B cell (primary cell): ENCODE results near the gene GTF3A. TPM values are rescaled to one million over a fixed set of nuclear protein-coding genes. Genes with fewer than 3 reads are reported as not detected.

Experiments used
- ATAC-seq: fragments of 200-7000 bp; cut with Tn5 transposase; one replicate; pipeline ENCODE4 v1.10.0; 2021; ENCODE audit warnings: low read depth, mild to moderate bottlenecking, moderate number of reproducible peaks, moderate library complexity
- CTCF ChIA-PET: fragments of 350-600 bp; sonication (Branson Sonifier 250); formaldehyde crosslinking; loops from one replicate; lab custom pipeline; 2021; ENCODE audit warnings: antibody characterized with exemption, inconsistent platforms; lab: Charles Lee
- POLR2A ChIA-PET: fragments of 350-600 bp; sonication (Branson Sonifier 250); formaldehyde crosslinking; loops from one replicate; lab custom pipeline; 2021; ENCODE audit warnings: antibody characterized with exemption; lab: Charles Lee
- DNase-seq: peaks from one replicate; pipeline ENCODE4 v3.0.0; 2013
- H2AFZ ChIP-seq: 2 replicates; pipeline ENCODE4 v1.6.1; 2012; ENCODE audit warnings: mild to moderate bottlenecking, low read depth, low read length; ENCODE audit not compliant: insufficient read depth, poor library complexity, severe bottlenecking
- H3K27ac ChIP-seq, 2 donors: 1 replicate in 1 of 2; 2 replicates in 1 of 2; pipeline ENCODE4 v1.5.1; 2012 to 2013; ENCODE audit warnings: low read length in 2 of 2, mild to moderate bottlenecking in 2 of 2, moderate library complexity in 1 of 2
- H3K27me3 ChIP-seq, 4 experiments: fragments of 200-600 bp in 1 of 4; sonication (generic) in 1 of 4; replicated peaks in 1 of 4; 1 replicate in 2 of 4; 2 replicates in 2 of 4; pipeline versions ENCODE4 v1.6.1 to v1.7.0; 2013 to 2016; ENCODE audit warnings: low read length in 3 of 4, mild to moderate bottlenecking in 2 of 4, mixed read lengths in 1 of 4, moderate library complexity in 1 of 4; ENCODE audit not compliant: insufficient read depth in 4 of 4, control insufficient read depth in 3 of 4; ENCODE audit errors: control extremely low read depth in 1 of 4
- H3K36me3 ChIP-seq, 2 experiments: replicated peaks in 1 of 2; 1 replicate in 1 of 2; 2 replicates in 1 of 2; pipeline versions ENCODE4 v1.6.1 to v1.7.1; 2013; ENCODE audit warnings: low read length in 1 of 2; ENCODE audit not compliant: insufficient read depth in 2 of 2, control insufficient read depth in 1 of 2; ENCODE audit errors: control extremely low read depth in 1 of 2, extremely low read depth in 1 of 2
- H3K4me1 ChIP-seq, 2 donors: fragments of 200-600 bp in 1 of 2; sonication (generic) in 1 of 2; 1 replicate in 1 of 2; 2 replicates in 1 of 2; pipeline versions ENCODE4 v1.5.1 to v1.6.1; 2013 to 2017; ENCODE audit warnings: low read length in 2 of 2; ENCODE audit not compliant: control insufficient read depth in 2 of 2, insufficient read depth in 2 of 2
- H3K4me2 ChIP-seq: replicated peaks from 2 replicates; pipeline ENCODE3; 2012; ENCODE audit warnings: mild to moderate bottlenecking, low read depth, low read length; ENCODE audit not compliant: poor library complexity, severe bottlenecking
- H3K4me3 ChIP-seq, 5 experiments: fragments of 200-600 bp in 1 of 5; sonication (generic) in 1 of 5; 1 replicate in 3 of 5; 2 replicates in 2 of 5; pipeline versions ENCODE4 v1.5.1 to v1.7.0; 2011 to 2016; ENCODE audit warnings: low read length in 4 of 5, mild to moderate bottlenecking in 4 of 5, low read depth in 2 of 5, control low read depth in 1 of 5, moderate library complexity in 1 of 5; ENCODE audit not compliant: insufficient read depth in 1 of 5; ENCODE audit errors: control extremely low read depth in 1 of 5, extremely low read depth in 1 of 5
- H3K79me2 ChIP-seq: fragments of 200-600 bp; sonication (generic); one replicate; pipeline ENCODE4 v1.6.0; 2016; ENCODE audit warnings: low read length; ENCODE audit not compliant: control insufficient read depth, insufficient read depth
- H3K9ac ChIP-seq: fragments of 200-600 bp; sonication (generic); 2 replicates; pipeline ENCODE4 v1.6.1; 2017; ENCODE audit warnings: mild to moderate bottlenecking, low read length, moderate library complexity
- H3K9me3 ChIP-seq, 3 donors: one replicate each; pipeline versions ENCODE4 v1.6.1 to v1.7.1; 2013; ENCODE audit warnings: low read length in 2 of 3; ENCODE audit not compliant: control insufficient read depth in 2 of 3, insufficient read depth in 1 of 3; ENCODE audit errors: control extremely low read depth in 1 of 3
- H4K20me1 ChIP-seq: 2 replicates; pipeline ENCODE4 v1.6.0; 2012; ENCODE audit warnings: mild to moderate bottlenecking, low read length; ENCODE audit not compliant: insufficient read depth, control insufficient read depth, poor library complexity, severe bottlenecking
- H3K27ac Mint-ChIP-seq: one replicate; pipeline ENCODE4 v1.8.0; 2021; ENCODE audit warnings: mixed read lengths
- H3K27me3 Mint-ChIP-seq: one replicate; pipeline ENCODE4 v1.8.0; 2021; ENCODE audit warnings: mixed read lengths
- H3K4me1 Mint-ChIP-seq: one replicate; pipeline ENCODE4 v1.8.0; 2021; ENCODE audit warnings: mixed read lengths
- H3K4me3 Mint-ChIP-seq: one replicate; pipeline ENCODE4 v1.8.0; 2021; ENCODE audit warnings: mixed read lengths
- H3K9me3 Mint-ChIP-seq: one replicate; pipeline ENCODE4 v1.8.0; 2022; ENCODE audit warnings: mixed read lengths; ENCODE audit not compliant: insufficient read depth
- EZH2 ChIP-seq: IDR thresholded peaks from 2 replicates; pipeline ENCODE4 v1.6.1; 2012; ENCODE audit warnings: borderline replicate concordance, low read depth, mild to moderate bottlenecking, moderate library complexity, low read length; ENCODE audit not compliant: insufficient read depth, poor library complexity, severe bottlenecking
- WGBS: methylation state at CpG from one replicate; pipeline ENCODE4 v1.1.5; 2013; ENCODE audit warnings: missing lambda C conversion rate; ENCODE audit not compliant: insufficient coverage; 5-methylcytosine and 5-hydroxymethylcytosine counted together
- intact Hi-C: fragments of 100-400 bp; cut with micrococcal nuclease; formaldehyde crosslinking; loops from one replicate; pipeline ENCODE4 v1.10.0; 2022
- polyA plus RNA-seq: library from polyadenylated mRNA; depleted of rRNA; stranded (reverse); fragments of >200 nt; gene quantifications from 2 replicates; pipeline ENCODE4 v1.2.3, GENCODE V29; 2012
- total RNA-seq, 2 donors: library from RNA; stranded (reverse); fragments of 120-200 nt in 1 of 2; gene quantifications; 1 replicate in 1 of 2; 2 replicates in 1 of 2; pipeline versions ENCODE4 v1.2.3 to v1.2.4, GENCODE V29; 2013 to 2022
- TF ChIP-seq, protein P1 (sequence below): fragments of 200-600 bp; IDR thresholded peaks from one replicate; pipeline ENCODE4 v1.8.0; 2022; ENCODE audit warnings: antibody characterized with exemption, mild to moderate bottlenecking

Gene GTF3A
- total and polyA plus RNA-seq, 2 donors (not counting 1 experiment from before 2014, with no cell fraction given), result 122 to 169 TPM

DNA sequence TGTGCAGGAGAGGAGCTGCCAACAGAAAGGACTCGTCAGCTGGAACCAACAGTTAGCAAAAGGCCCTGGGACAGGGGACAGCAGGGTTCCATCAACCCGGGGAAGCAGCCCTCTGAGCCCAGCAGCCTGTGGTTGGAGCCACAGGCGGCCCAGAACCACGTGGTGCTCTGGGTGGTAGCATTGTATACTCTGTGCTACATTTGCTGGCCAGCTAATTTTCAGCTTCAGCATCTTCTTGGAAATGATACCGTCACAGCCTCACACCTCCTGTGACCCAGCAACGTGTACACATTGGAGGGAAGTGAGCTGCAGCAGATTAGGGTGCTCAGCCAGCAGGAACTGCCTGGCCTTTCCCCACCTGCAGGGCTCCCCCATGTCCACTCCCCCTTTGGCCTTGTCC lies 39.1 kb downstream of the GTF3A start:
- Histone ChIP-seq H3K9me3 (peaks cover 0 to 3% (median 0%) of the 10 kb centered on the region in 3 donors), H3K36me3 (no peaks in the 10 kb centered on the region), H2AFZ (no peak overlapping the region), H3K27ac (no peak overlapping the region), H3K4me3 (no peak overlapping the region), H3K9ac (no peak overlapping the region), H3K79me2 (no peaks in the 10 kb centered on the region), H3K4me1 (peaks cover 6 to 10% of the 10 kb centered on the region in 2 donors), H4K20me1 (no peaks in the 10 kb centered on the region), H3K4me2 (no peak overlapping the region), H3K27me3 (no peaks in the 10 kb centered on the region)
- ChIA-PET POLR2A (no interaction called here), CTCF (interaction anchor here (0.9 kb wide), 1 partner anchor 20 kb away, joined by 3 read pairs; no protein-coding TSS in a partner anchor)
- Mint-ChIP-seq H3K27ac (no peak overlapping the region), H3K4me1 (peaks cover 13% of the 10 kb centered on the region), H3K4me3 (no peak overlapping the region), H3K9me3 (no peaks in the 10 kb centered on the region), H3K27me3 (no peaks in the 10 kb centered on the region)
- intact Hi-C loops, result no loop called here
- no peak for DNase-seq
- TF ChIP-seq, protein P1, sequence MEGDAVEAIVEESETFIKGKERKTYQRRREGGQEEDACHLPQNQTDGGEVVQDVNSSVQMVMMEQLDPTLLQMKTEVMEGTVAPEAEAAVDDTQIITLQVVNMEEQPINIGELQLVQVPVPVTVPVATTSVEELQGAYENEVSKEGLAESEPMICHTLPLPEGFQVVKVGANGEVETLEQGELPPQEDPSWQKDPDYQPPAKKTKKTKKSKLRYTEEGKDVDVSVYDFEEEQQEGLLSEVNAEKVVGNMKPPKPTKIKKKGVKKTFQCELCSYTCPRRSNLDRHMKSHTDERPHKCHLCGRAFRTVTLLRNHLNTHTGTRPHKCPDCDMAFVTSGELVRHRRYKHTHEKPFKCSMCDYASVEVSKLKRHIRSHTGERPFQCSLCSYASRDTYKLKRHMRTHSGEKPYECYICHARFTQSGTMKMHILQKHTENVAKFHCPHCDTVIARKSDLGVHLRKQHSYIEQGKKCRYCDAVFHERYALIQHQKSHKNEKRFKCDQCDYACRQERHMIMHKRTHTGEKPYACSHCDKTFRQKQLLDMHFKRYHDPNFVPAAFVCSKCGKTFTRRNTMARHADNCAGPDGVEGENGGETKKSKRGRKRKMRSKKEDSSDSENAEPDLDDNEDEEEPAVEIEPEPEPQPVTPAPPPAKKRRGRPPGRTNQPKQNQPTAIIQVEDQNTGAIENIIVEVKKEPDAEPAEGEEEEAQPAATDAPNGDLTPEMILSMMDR, result no peak
- no peak for TF ChIP-seq EZH2
- WGBS, result 76% methylated on average over 6 of the region's 6 CpGs
- ATAC-seq, result no peak

DNA sequence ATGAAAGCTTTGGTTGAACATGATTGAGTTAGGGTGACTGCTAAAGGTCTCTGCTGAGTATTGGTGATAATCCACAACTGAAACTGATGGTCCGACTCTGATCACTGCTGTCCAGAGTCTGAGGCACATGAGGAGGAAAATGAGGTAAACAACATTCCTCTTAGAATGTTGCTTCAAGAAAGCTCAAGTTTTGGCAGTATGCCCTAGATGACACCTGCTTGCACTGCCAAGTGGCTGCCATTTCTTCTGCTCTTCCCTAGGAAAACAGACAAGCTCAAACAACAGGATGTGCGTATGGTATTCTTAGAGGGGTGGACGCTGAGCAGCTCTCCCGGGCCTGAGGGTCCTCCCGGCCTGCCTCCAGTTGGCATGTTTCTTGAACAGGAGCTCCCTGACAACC lies 41.2 kb downstream of the GTF3A start:
- no peak overlapping the region for H3K9ac ChIP-seq
- POLR2A ChIA-PET, result no interaction called here

More for the DNA sequence above, 41.2 kb downstream of the GTF3A start:
- H3K4me1 ChIP-seq, result peaks cover 6 to 10% of the 10 kb centered on the region in 2 donors
- no peaks in the 10 kb centered on the region for H3K9me3 Mint-ChIP-seq
- no peak overlapping the region for H2AFZ ChIP-seq
- no peak overlapping the region for H3K4me3 ChIP-seq
- no peak for ATAC-seq
- peaks cover 13% of the 10 kb centered on the region for H3K4me1 Mint-ChIP-seq
- H3K4me2 ChIP-seq, result no peak overlapping the region
- no peaks in the 10 kb centered on the region for H3K36me3 ChIP-seq
- H3K9me3 ChIP-seq, result no peaks in the 10 kb centered on the region
- H3K79me2 ChIP-seq, result no peaks in the 10 kb centered on the region
- CTCF ChIA-PET, result interaction anchor here (1.6 kb wide), 1 partner anchor 10 kb away, joined by 3 read pairs; no protein-coding TSS in a partner anchor
- TF ChIP-seq, protein P1, result no peak
- no peak for TF ChIP-seq EZH2
- H3K27ac ChIP-seq, result no peak overlapping the region
- no peak overlapping the region for H3K27ac Mint-ChIP-seq
- no peaks in the 10 kb centered on the region for H4K20me1 ChIP-seq
- no CpG with 5 or more reads among the region's 5 CpGs for WGBS
- H3K27me3 ChIP-seq, result no peaks in the 10 kb centered on the region
- intact Hi-C loops, result no loop called here
- DNase-seq, result no peak
- no peaks in the 10 kb centered on the region for H3K27me3 Mint-ChIP-seq
- no peak overlapping the region for H3K4me3 Mint-ChIP-seq
